ENCODE measurements around the gene ST6GALNAC1.

ST6GALNAC1 gene

GRCh38 chr17:76659928-76660655, 16.5 kb upstream of the ST6GALNAC1 start:
- TF ChIP-seq CTCF (conservative IDR thresholded peaks at IDR 0.05; ENCODE audit: control insufficient read depth, insufficient read depth, low read depth, low read length), result no peak
- no peak overlapping the region for H3K4me3 ChIP-seq (ENCODE audit: control insufficient read depth, low read depth, low read length)
- DNase-seq (ENCODE audit: low read depth), result no peak

- no peak overlapping the region for H3K4me3 ChIP-seq (ENCODE audit: control insufficient read depth, low read depth, low read length)
- TF ChIP-seq CTCF (conservative IDR thresholded peaks at IDR 0.05; ENCODE audit: control insufficient read depth, insufficient read depth, low read depth, low read length), result no peak
- DNase-seq (ENCODE audit: low read depth), result no peak
Measured at GRCh38 chr17:76658242-76658662, 14.7 kb upstream of the ST6GALNAC1 start.

GRCh38 chr17:76657505-76658241, 14.1 kb upstream of the ST6GALNAC1 start:
- no peak for DNase-seq (ENCODE audit: low read depth)
- no peak overlapping the region for H3K4me3 ChIP-seq (ENCODE audit: control insufficient read depth, low read depth, low read length)
- TF ChIP-seq CTCF (conservative IDR thresholded peaks at IDR 0.05; ENCODE audit: control insufficient read depth, insufficient read depth, low read depth, low read length), result no peak

GRCh38 chr17:76654408-76654807, 10.9 kb upstream of the ST6GALNAC1 start:
- DNase-seq (ENCODE audit: low read depth), result no peak
- no peak for TF ChIP-seq CTCF (conservative IDR thresholded peaks at IDR 0.05; ENCODE audit: control insufficient read depth, insufficient read depth, low read depth, low read length)
- no peak overlapping the region for H3K4me3 ChIP-seq (ENCODE audit: control insufficient read depth, low read depth, low read length)

GRCh38 chr17:76650504-76650903, 6.9 kb upstream of the ST6GALNAC1 start:
- no peak for TF ChIP-seq CTCF (conservative IDR thresholded peaks at IDR 0.05; ENCODE audit: control insufficient read depth, insufficient read depth, low read depth, low read length)
- DNase-seq (ENCODE audit: low read depth), result no peak
- no peak overlapping the region for H3K4me3 ChIP-seq (ENCODE audit: control insufficient read depth, low read depth, low read length)

GRCh38 chr17:76646712-76647111, 3.2 kb upstream of the ST6GALNAC1 start:
- TF ChIP-seq CTCF (conservative IDR thresholded peaks at IDR 0.05; ENCODE audit: control insufficient read depth, insufficient read depth, low read depth, low read length), result no peak
- no peak for DNase-seq (ENCODE audit: low read depth)
- H3K4me3 ChIP-seq (ENCODE audit: control insufficient read depth, low read depth, low read length), result no peak overlapping the region
